Adrenal gland (tissue), 12 donors: ENCODE results near the gene ELL. TPM values are rescaled to one million over a fixed set of nuclear protein-coding genes. Genes with fewer than 3 reads are reported as not detected.

Experiments used
- DNase-seq, 7 donors: peaks; one replicate each; pipeline ENCODE4 v3.0.0-alpha.2; 2019 to 2020
- H3K27ac ChIP-seq, 5 donors: fragments of 200-600 bp; sonication (generic) in 4 of 5; 1 replicate in 3 of 5; 2 replicates in 2 of 5; pipeline versions ENCODE4 v1.5.1 to v1.8.0; 2016 to 2020; ENCODE audit warnings: mild to moderate bottlenecking in 1 of 5
- H3K27me3 ChIP-seq: fragments of 200-600 bp; 2 replicates; pipeline ENCODE4 v1.8.0; 2021
- H3K36me3 ChIP-seq, 2 donors: fragments of 200-600 bp; replicated peaks in 1 of 2; 1 replicate in 1 of 2; 2 replicates in 1 of 2; pipeline versions ENCODE4 v1.5.1 to v1.8.0; 2018 to 2022
- H3K4me1 ChIP-seq, 2 donors: fragments of 200-600 bp; replicated peaks in 1 of 2; 1 replicate in 1 of 2; 2 replicates in 1 of 2; pipeline versions ENCODE4 v1.5.1 to v1.8.0; 2018 to 2021
- H3K4me3 ChIP-seq, 4 donors: fragments of 200-600 bp; sonication (generic) in 3 of 4; one replicate each; pipeline ENCODE4 v1.5.1; 2016 to 2018
- H3K9me3 ChIP-seq, 3 donors: fragments of 200-600 bp; sonication (generic) in 1 of 3; replicated peaks in 1 of 3; 1 replicate in 2 of 3; 2 replicates in 1 of 3; pipeline versions ENCODE4 v1.5.1 to v1.8.0; 2016 to 2021
- POLR2A ChIP-seq, 2 donors: fragments of 450-650 bp; IDR thresholded peaks; one replicate each; pipeline ENCODE4 v1.6.1; 2017; ENCODE audit warnings: antibody characterized with exemption in 2 of 2, mild to moderate bottlenecking in 2 of 2, moderate library complexity in 1 of 2
- WGBS, 4 donors: extraction: QIAGEN DNeasy Blood & Tissue Kit in 2 of 4; methylation state at CpG; one replicate each; pipeline versions ENCODE4 v1.1.5 to v1.1.7; 2013 to 2017; 5-methylcytosine and 5-hydroxymethylcytosine counted together
- intact Hi-C, 2 donors: fragments of 100-400 bp; cut with DNase I; formaldehyde crosslinking; loops; one replicate each; pipeline versions ENCODE4 v1.14.1 to v1.15.0; 2022 to 2023
- polyA plus RNA-seq, 3 donors: library from polyadenylated mRNA; stranded (reverse); fragments of 200-250 nt in 2 of 3; fragments of 350-450 nt in 1 of 3; fragmentation: Illumina TruSeq in 1 of 3; extraction: RNeasy Lipid Tissue Mini Kit (QIAGEN cat#74804) in 1 of 3; gene quantifications; one replicate each; pipeline ENCODE4 v1.2.3, GENCODE V29; 2013 to 2014
- total RNA-seq, 9 donors: library from RNA; depleted of rRNA in 4 of 9; stranded (reverse); fragments of >200 nt in 4 of 9; fragments of 120-200 nt in 1 of 9; fragmentation: NEBNext Ultra II Directional in 1 of 9; extraction: Animal tissue kit (Norgen Biotek cat#: 25700) in 1 of 9; gene quantifications; one replicate each; pipeline versions ENCODE4 v1.1.0 to v1.2.4, GENCODE V29; 2013 to 2023
- TF ChIP-seq, protein P1 (sequence below), 6 experiments: fragments of 450-650 bp in 4 of 6; fragments of 200-600 bp in 2 of 6; sonication (generic) in 1 of 6; IDR thresholded peaks; 1 replicate in 5 of 6; 2 replicates in 1 of 6; pipeline versions ENCODE4 v1.5.1 to v1.8.0; 2016 to 2021; ENCODE audit warnings: antibody characterized with exemption in 6 of 6, mild to moderate bottlenecking in 2 of 6, moderate library complexity in 1 of 6
- donor health status: healthy with polysubstance abuse.
- donor health status: Bipolar disorder and iron deficiency.
- donor health status: DM: yes; HTN: yes; CAD: no.
- donor health status: DM: no; HTN: no; CAD: no.
- donor health status: DM: no; HTN: no; CAD: no.
- donor health status: DM: yes; HTN: yes; CAD: no.

ELL gene
- total and polyA plus RNA-seq, 12 donors, result 1.8 to 28.3 (median 13.8) TPM

DNA sequence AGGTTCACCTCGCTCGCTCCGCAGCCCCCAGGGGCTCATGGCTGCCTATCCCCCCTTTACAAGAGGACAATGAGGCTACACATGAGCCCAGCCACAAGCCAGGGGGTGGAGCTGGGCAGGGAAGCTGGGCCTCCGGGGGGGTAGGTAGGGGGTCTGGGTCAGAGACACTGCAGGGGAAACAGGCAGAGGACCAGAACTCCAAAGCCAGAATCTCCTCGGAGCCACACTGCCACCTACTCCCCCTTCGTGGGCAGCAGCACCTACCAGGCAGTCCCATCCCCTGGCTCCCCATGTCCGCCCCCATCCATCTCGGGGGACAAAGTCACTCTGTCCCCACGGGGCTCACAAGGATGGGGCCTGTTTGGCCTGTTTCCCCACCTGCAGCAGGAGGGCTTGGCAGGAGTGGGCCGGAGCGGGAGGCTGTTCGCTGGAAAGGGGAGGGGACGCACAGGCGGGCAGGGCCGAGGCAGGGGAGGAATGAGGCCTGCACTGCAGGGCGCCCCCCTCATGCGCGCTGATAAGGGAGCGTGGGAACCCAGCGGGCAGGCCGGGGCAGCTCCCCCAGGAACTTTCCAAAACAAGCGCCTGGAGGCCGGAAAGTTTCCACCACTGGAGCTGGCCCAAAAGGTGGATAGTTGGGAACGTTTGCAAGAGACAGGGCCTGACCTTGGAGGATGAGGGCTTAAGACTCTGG, 83.4 kb downstream of the ELL start:
- intact Hi-C loops, result no loop called here
- H3K36me3 ChIP-seq, result peaks cover 0 to 2% of the 10 kb centered on the region in 2 donors
- H3K27me3 ChIP-seq, result no peaks in the 10 kb centered on the region
- H3K4me1 ChIP-seq, result peaks cover 25 to 29% of the 10 kb centered on the region in 2 donors
- peak overlapping the region; percentile 30 to 92 (median 66) for H3K27ac ChIP-seq
- TF ChIP-seq, protein P1, sequence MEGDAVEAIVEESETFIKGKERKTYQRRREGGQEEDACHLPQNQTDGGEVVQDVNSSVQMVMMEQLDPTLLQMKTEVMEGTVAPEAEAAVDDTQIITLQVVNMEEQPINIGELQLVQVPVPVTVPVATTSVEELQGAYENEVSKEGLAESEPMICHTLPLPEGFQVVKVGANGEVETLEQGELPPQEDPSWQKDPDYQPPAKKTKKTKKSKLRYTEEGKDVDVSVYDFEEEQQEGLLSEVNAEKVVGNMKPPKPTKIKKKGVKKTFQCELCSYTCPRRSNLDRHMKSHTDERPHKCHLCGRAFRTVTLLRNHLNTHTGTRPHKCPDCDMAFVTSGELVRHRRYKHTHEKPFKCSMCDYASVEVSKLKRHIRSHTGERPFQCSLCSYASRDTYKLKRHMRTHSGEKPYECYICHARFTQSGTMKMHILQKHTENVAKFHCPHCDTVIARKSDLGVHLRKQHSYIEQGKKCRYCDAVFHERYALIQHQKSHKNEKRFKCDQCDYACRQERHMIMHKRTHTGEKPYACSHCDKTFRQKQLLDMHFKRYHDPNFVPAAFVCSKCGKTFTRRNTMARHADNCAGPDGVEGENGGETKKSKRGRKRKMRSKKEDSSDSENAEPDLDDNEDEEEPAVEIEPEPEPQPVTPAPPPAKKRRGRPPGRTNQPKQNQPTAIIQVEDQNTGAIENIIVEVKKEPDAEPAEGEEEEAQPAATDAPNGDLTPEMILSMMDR (IDR thresholded peaks at IDR 0.05), result no peak
- TF ChIP-seq POLR2A (IDR thresholded peaks at IDR 0.05), result no peak
- no peaks in the 10 kb centered on the region for H3K9me3 ChIP-seq
- 23 to 48% (median 28%) methylated on average over 12 to 24 of the region's 24 CpGs for WGBS, 4 donors
- peak overlapping the region in 2 of 4 donors; percentile 40 to 72 for H3K4me3 ChIP-seq
- peak; percentile 52 to 87 (median 79) for DNase-seq

DNA sequence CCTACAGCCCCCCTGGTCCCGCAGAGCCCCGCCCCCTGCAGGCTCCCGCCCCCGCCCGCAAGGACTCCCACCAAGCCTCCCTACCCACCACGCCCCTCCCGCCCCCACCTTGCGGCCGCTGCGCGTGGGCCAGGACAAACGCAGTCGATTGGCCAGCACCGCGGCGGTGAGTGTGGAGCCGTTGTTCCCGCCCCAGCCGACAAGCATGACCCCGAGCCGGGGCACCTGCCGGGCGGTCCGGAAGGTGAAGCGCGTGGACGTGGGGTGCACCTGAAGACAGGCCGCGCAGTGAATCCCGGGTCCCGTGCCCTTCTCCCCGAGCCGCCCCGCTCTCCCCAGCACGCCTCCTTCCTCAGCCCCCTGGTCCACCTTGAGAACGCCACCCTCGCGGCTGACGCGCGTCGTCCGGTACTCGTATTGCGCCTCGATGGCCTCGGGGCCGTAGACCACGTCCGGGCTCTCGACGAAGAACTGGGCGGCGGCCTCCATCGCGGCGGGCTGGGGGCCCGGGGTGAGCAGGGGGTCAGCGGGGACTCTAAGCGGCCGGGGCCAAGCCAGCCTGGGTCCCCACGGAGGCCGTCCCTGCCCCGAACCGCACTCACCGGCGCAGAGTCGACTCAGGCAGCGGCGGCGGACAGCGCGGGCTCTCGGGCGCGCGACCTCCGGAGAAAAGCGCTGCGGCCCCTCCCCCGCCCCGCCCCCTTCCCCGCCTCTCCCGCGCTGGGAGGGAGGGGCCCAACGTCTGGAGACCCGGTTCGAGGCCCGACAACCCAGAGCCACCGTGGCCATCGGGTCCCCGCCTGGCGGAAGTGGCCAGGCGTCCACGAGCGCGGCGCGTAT, 84.2 kb downstream of the ELL start, which contains the start of gene ISYNA1:
Gene ISYNA1 (minus strand): TSS at position 643 of the 840 bp plus-strand sequence. CDS start 154 bp downstream, at position 489.
- Histone ChIP-seq H3K4me1 (peaks cover 27 to 36% of the 10 kb centered on the region in 2 donors), H3K9me3 (no peaks in the 10 kb centered on the region), H3K27ac (peak within 1 kb of the TSS; percentile 30 to 92 (median 66)), H3K36me3 (no peaks in the 10 kb centered on the region), H3K4me3 (peak within 1 kb of the TSS in 2 of 4 donors; percentile 40 to 72), H3K27me3 (no peaks in the 10 kb centered on the region)
- DNase-seq, result peak in 6 of 7 donors; percentile 62 to 86 (median 74)
- peak in 1 of 2 donors; percentile 21 for TF ChIP-seq POLR2A (IDR thresholded peaks at IDR 0.05)
- TF ChIP-seq, protein P1 (IDR thresholded peaks at IDR 0.05), result no peak
- intact Hi-C loops, result no loop called here
- 0 to 1% (median 1%) methylated on average over 4 to 99 of the region's 99 CpGs; no CpG with 5 or more reads in 1 of the 4 donors for WGBS, 4 donors

DNA sequence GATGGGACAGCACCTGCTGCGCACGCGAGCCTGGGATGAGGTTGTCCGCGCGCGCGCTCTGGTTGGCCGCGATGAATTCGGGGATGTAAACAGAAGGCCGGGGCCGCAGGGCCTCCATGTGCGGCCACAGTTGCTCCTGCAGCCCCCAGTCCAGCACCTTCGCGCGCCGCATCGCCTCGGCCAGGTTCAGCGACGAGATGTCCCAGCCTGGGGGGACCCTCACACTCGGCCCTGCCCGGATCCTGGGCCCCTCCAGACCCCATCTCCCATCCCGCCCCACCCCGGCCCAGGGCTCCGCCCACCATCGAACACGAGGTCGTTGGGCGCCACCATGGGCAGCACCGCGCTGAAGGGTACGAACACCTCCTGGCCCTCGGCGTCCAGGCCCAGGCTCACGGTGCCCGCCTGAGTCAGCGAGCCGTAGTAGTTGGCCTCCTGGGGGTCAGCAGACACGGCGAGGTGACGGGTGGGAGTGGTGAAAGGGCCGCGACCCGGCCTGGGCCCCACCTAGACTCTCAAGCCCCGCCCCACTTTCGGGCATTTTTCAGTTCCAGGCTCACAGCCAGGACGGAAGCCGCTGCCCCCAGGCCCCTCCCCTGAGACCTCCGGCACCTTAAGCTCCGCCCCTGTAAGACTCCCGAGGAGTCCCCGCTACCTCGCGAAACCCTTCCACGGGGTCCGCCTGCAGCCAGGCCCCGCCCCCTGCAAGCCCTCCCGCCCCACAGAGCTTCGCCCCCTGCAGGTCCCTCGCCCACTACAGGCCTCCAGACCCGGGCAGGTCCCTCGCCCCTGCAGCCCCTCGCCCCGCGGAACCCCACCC, 85.0 kb downstream of the ELL start:
- intact Hi-C loops, result no loop called here
- H3K4me3 ChIP-seq, result peak overlapping the region in 2 of 4 donors; percentile 40 to 72
- 23 to 61% (median 38%) methylated on average over 16 to 67 of the region's 67 CpGs for WGBS, 4 donors
- H3K36me3 ChIP-seq, result no peaks in the 10 kb centered on the region
- H3K27me3 ChIP-seq, result no peaks in the 10 kb centered on the region
- TF ChIP-seq, protein P1 (IDR thresholded peaks at IDR 0.05), result no peak
- no peak for TF ChIP-seq POLR2A (IDR thresholded peaks at IDR 0.05)
- H3K4me1 ChIP-seq, result peaks cover 29 to 39% of the 10 kb centered on the region in 2 donors
- peak; percentile 76 to 93 (median 85) for DNase-seq
- peak overlapping the region in 2 of 5 donors; percentile 62 to 92 for H3K27ac ChIP-seq
- H3K9me3 ChIP-seq, result no peaks in the 10 kb centered on the region
